Measurements from ENCODE around the gene NOTUM. TPM values are rescaled to one million over a fixed set of nuclear protein-coding genes. Genes with fewer than 3 reads are reported as not detected.

Gene NOTUM
- total RNA-seq = not detected in 2 replicates

DNA sequence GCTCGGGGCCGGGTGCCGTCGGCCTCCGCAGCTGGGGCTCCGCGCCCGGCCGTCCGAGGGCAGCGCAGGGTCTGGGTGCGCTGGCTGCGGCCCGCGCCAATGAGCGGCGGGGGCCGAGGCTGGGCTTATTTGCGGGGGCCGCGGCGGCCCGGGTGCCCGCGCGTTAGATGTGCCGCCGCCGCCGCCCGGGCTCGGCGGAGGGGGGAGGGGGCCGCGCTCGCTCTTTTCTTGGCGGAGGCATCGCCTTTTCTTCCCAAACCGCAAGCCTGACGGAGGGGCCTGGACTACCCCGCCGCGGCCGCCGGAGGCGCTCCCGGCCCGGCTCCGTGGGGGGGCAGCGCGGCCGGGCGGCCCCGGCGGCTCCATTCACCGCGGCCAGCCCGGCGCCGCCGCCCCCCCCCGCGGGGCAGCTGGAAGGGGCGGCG is at the start of gene NOTUM:
TSS of gene NOTUM (minus strand) at position 101 of the 425 bp plus-strand sequence. CDS start 278 bp downstream, outside the sequence.

DNA sequence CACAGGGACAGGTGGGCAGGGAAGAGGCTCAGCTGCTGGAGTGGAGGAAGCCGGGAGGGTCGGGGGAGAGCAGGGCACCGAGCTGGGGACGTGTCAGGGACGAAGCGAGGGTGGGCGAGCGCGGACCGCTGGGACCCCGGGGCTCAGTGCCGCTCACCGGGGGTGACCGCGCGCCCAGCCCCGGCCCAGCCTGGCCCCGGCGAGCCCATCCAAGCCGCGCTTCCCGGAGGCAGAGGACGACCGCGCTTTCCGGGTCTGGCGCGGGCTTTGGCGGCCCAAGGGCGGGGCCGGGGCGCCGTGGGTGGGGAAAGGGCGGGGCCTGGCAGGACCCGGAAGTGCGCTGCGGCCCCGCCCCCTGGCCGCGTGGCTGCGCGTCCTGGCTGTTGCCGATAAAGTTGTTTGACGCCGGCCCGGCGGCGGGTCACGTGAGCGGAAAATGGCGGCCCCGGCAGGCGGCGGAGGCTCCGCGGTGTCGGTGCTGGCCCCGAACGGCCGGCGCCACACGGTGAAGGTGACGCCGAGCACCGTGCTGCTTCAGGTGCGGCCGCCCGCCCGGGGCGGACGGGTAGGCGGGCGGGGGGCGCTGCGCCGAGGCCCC is 16.3 kb upstream of the NOTUM start, which contains the start of gene ASPSCR1:
TSS of gene ASPSCR1 (plus strand) at position 419 of the 598 bp plus-strand sequence. CDS start at position 437, 18 bp downstream.

DNA sequence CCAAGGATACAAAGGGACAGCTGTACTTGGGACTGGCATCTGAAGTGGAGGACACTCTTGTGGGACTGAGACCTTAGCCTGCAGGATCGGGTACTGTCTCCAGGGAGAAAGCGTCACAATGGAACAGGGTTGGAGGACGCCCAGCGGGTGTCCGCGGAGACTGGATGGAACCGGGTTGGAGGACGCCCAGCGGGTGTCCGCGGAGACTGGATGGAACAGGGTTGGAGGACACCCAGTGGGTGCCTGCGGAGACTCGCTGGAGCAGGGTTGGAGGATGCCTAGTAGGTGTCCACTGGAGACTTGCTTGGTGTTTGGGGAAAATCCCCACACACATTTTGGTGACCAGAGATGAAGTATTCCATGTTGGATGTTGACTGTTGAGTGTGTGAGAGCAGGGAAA is 13.8 kb downstream of the NOTUM start, which contains the start of gene MYADML2:
TSS of gene MYADML2 (minus strand) at position 45 of the 400 bp plus-strand sequence. CDS start 5,492 bp downstream, outside the sequence.

DNA sequence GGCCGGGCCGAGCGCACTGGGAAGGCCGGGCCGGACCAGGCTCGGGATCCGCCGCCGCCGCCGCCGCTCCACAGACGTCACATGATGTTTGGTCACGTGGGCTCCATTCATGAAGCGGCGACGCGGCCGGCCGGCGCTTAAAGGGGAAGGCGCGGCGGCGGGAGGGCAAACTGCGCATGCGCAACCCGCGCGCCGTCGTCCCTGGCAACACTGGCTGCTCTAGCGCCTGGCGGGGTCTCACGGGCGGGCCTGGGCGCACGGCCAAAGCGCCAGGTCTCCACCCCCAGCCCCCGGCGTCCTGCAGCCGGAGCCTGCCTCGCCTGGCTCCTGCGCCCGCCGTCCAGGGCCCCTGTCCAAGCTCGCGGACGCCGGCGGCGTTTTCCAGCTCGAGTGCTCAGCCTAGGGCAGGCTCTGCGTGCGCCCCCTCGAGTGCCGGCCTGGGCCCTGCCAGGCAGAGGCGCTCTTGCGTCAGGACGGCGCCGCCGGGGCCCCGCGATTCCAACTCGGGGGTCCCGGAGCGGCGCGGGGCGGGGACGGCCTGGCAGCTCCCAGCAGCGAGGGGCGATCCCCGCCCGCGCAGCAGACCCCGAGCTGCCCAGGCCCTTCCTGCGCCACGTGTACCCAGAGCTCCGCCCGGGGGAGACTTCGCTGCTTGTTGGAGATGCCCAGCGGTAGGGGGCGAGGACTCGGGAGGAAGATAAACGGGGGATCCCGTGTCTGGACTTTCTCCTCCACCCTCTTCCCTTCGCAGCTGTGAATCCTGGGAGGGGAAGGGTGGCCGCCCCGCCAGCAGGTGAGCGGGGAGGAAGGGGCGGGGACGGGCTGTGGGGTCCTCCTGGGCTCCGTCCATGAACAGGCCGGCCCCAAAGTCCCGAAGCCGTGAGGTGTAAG is 33.1 kb downstream of the NOTUM start, which contains the start of gene MAFG:
TSS of gene MAFG (minus strand) at position 83 of the 891 bp plus-strand sequence. CDS start 4,550 bp downstream, outside the sequence.

DNA sequence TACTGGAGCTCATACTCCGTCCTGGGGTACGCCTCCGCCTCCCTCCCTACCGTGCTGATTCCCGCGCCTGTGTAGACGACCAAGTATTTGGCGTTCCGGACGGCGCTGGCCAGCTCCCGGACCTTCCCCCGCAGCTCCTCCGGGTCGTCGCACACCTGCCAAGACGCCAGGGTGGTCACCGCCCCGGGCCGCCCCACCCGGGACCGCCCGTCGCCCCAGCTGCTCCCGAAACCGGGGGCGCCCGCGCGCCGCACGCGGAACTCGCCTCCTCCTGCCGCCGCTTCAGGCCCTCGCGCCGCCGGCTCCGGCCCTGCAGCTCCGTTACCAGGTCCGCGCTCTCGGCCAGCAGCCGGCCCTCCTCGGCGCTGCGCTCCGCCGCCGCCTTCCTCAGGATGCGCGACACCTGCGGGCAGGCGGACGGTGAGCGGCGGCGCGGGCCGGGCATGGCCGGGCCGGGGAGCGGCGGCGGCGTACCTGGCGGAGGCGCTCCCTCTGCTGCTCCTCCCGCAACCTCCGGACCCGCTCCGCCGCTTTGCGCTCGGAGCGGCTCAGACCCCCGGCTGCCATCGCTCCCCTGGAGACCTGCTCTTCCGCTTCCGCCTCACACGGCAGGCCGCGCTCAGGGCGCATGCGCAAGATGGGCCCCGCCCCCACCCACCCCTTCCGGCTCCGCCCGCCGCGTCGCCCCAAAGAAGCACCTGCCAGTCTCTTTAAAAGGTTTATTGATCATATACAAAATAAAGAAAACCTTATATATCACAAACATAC is 43.2 kb downstream of the NOTUM start, which contains the start of gene SIRT7:
TSS of gene SIRT7 (minus strand) at position 612 of the 768 bp plus-strand sequence. CDS start at position 567, 45 bp downstream.

DNA sequence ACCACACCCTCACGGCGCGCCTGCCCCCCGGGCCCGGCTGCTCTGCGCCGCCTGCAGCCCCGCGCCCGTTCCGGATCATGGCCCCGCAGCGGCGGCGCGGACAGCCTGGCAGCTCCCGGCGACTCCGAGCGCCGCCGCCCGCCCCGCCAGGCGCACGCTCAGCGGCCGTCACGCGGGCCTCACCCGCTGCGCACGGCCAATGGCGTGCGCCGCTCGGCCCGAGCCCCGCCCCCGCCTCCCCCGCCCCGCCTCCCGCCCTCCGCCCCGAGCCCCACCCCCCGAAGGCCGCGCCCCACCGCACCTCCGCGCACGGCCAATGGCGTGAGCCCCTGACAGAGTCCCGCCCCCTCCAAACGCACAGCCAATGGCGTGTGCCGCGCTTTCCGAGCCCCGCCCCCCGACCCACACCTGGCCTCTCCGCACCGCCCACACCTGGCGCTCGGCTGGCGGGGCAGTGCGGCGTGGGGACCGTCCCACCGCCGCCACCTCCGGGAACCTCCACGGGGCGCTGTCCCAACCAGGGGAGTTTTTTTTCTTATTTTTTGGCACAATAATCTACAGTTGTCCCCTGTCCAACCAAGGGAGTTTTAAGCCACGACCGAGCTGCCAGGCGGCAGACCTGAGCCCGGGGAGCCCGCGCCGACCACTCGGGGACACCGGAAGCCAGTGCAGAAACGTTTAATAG is 49.6 kb downstream of the NOTUM start, which contains the start of gene PCYT2:
TSS of gene PCYT2 (minus strand) at position 123 of the 685 bp plus-strand sequence. CDS start at position 79, 44 bp downstream.

Other genes starting within 250 kb of the NOTUM start
- 13.2 and 39.5 TPM in 2 replicates for gene SLC25A10, start 248.9 kb downstream of the NOTUM start, total RNA-seq
- gene GCGR, start 157.0 kb downstream of the NOTUM start, total RNA-seq = not detected in 2 replicates
- 54.0 and 72.8 TPM in 2 replicates for gene MCRIP1, start 127.9 kb downstream of the NOTUM start, total RNA-seq
- gene PPP1R27, start 126.1 kb downstream of the NOTUM start, total RNA-seq = not detected in 2 replicates
- gene P4HB, start 100.7 kb downstream of the NOTUM start, total RNA-seq = 1,696 and 1,977 TPM in 2 replicates
- 274 and 312 TPM in 2 replicates for gene ARHGDIA, start 89.8 kb downstream of the NOTUM start, total RNA-seq
- 109 and 236 TPM in 2 replicates for gene ALYREF, start 69.6 kb downstream of the NOTUM start, total RNA-seq
- gene ANAPC11, start 69.5 kb downstream of the NOTUM start, total RNA-seq = 256 and 274 TPM in 2 replicates
- gene NPB, start 58.9 kb downstream of the NOTUM start, total RNA-seq = 3.4 and 3.6 TPM in 2 replicates
- 74.0 and 100 TPM in 2 replicates for gene PCYT2, start 49.8 kb downstream of the NOTUM start, total RNA-seq
- 14.7 and 22.4 TPM in 2 replicates for gene SIRT7, start 43.0 kb downstream of the NOTUM start, total RNA-seq
- gene MAFG, start 33.5 kb downstream of the NOTUM start, total RNA-seq = 10.7 and 15.5 TPM in 2 replicates
- gene PYCR1, start 23.9 kb downstream of the NOTUM start, total RNA-seq = 97.9 and 121 TPM in 2 replicates
- gene MYADML2, start 14.0 kb downstream of the NOTUM start, total RNA-seq = not detected in 2 replicates
- gene ASPSCR1, start 16.4 kb upstream of the NOTUM start, total RNA-seq = 10.5 and 11.1 TPM in 2 replicates
- 69.0 and 245 TPM in 2 replicates for gene CENPX, start 61.7 kb upstream of the NOTUM start, total RNA-seq
- 6.7 and 20.9 TPM in 2 replicates for gene LRRC45, start 62.1 kb upstream of the NOTUM start, total RNA-seq
- 46.6 and 47.7 TPM in 2 replicates for gene RAC3, start 70.5 kb upstream of the NOTUM start, total RNA-seq
- gene DCXR, start 76.5 kb upstream of the NOTUM start, total RNA-seq = 118 and 135 TPM in 2 replicates
- gene RFNG, start 90.6 kb upstream of the NOTUM start, total RNA-seq = 46.4 and 50.3 TPM in 2 replicates
- 96.7 and 124 TPM in 2 replicates for gene GPS1, start 90.7 kb upstream of the NOTUM start, total RNA-seq
- 68.9 and 80.2 TPM in 2 replicates for gene DUS1L, start 104.6 kb upstream of the NOTUM start, total RNA-seq
- 292 and 401 TPM in 2 replicates for gene FASN, start 137.0 kb upstream of the NOTUM start, total RNA-seq

Data from hair follicular keratinocyte (primary cell).